Esophagus squamous epithelium (tissue), 5 donors: ENCODE results near the gene OR2W1. TPM values are rescaled to one million over a fixed set of nuclear protein-coding genes. Genes with fewer than 3 reads are reported as not detected.
A peak's percentile ranks its signal among the peaks of the same experiment; 100 is the strongest.

Experiments
- DNase-seq: peaks from one replicate; lab custom pipeline; 2025; lab: John Stamatoyannopoulos, UW
- H3K27ac ChIP-seq, 4 donors: fragments of 200-600 bp; sonication (generic); one replicate each; pipeline ENCODE4 v1.5.1; 2016 to 2019; ENCODE audit warnings: mild to moderate bottlenecking in 1 of 4
- H3K27me3 ChIP-seq, 4 donors: fragments of 200-600 bp; sonication (generic); 1 replicate in 3 of 4; 2 replicates in 1 of 4; pipeline versions ENCODE4 v1.5.1 to v1.6.0; 2017 to 2021; ENCODE audit warnings: antibody characterized with exemption in 1 of 4
- H3K36me3 ChIP-seq, 3 donors: fragments of 200-600 bp; sonication (generic); one replicate each; pipeline ENCODE4 v1.5.1; 2016 to 2019
- H3K4me1 ChIP-seq, 3 donors: fragments of 200-600 bp; sonication (generic); one replicate each; pipeline ENCODE4 v1.5.1; 2017 to 2019
- H3K4me3 ChIP-seq, 4 donors: fragments of 200-600 bp; sonication (generic); 1 replicate in 3 of 4; 2 replicates in 1 of 4; pipeline ENCODE4 v1.5.1; 2016 to 2019; ENCODE audit warnings: mild to moderate bottlenecking in 2 of 4, moderate library complexity in 1 of 4
- H3K9me3 ChIP-seq, 3 donors: fragments of 200-600 bp; sonication (generic); one replicate each; pipeline ENCODE4 v1.5.1; 2016 to 2019
- CTCF ChIP-seq, 6 experiments: fragments of 450-650 bp in 4 of 6; fragments of 200-600 bp in 2 of 6; sonication (generic) in 2 of 6; IDR thresholded peaks; one replicate each; pipeline ENCODE4 v1.5.1; 2016 to 2019; ENCODE audit warnings: antibody characterized with exemption in 6 of 6, mild to moderate bottlenecking in 4 of 6, moderate library complexity in 4 of 6
- POLR2A ChIP-seq, 4 donors: fragments of 450-650 bp; IDR thresholded peaks; one replicate each; pipeline ENCODE4 v1.6.1; 2017; ENCODE audit warnings: antibody characterized with exemption in 4 of 4, mild to moderate bottlenecking in 4 of 4, moderate library complexity in 3 of 4
- WGBS, 2 donors: methylation state at CpG; one replicate each; pipeline ENCODE4 v1.1.5; 2018; 5-methylcytosine and 5-hydroxymethylcytosine counted together
- intact Hi-C: fragments of 100-400 bp; cut with DNase I; formaldehyde crosslinking; loops from one replicate; pipeline ENCODE4 v1.15.0; 2022
- total RNA-seq, 4 donors: library from RNA; depleted of rRNA; stranded (reverse); fragments of >200 nt; gene quantifications; one replicate each; pipeline ENCODE4 v1.1.0, GENCODE V29; 2016
- donor health status: DM: yes; HTN: yes; CAD: no.

Gene OR2W1
- total RNA-seq, 4 donors from 2014 or later: not detected

GRCh38 chr6:29016559-29017427, 28.2 kb downstream of the OR2W1 start:
- H3K27me3 ChIP-seq: peaks cover 0 to 56% (median 0%) of the 10 kb centered on the region in 4 donors
- WGBS, 2 donors: 0 to 1% methylated on average over 26 to 37 of the region's 41 CpGs
- peak overlapping the region; percentile 20 to 67 (median 51) for H3K4me3 ChIP-seq
- no peaks in the 10 kb centered on the region for H3K36me3 ChIP-seq
- TF ChIP-seq POLR2A (IDR thresholded peaks at IDR 0.05) (no peak), CTCF (IDR thresholded peaks at IDR 0.05) (peak; percentile 71 to 89 (median 82))
- H3K27ac ChIP-seq: peak overlapping the region in 3 of 4 donors; percentile 1 to 43 (median 19)
- no peak for DNase-seq
- peaks cover 0 to 13% (median 3%) of the 10 kb centered on the region in 3 donors for H3K4me1 ChIP-seq
- intact Hi-C loops: loop anchor here (2.0 to 5.0 kb wide), 2 partner anchors 178 to 329 kb away; no protein-coding TSS in a partner anchor
- H3K9me3 ChIP-seq: no peaks in the 10 kb centered on the region

GRCh38 chr6:29014729-29015608, 30.0 kb downstream of the OR2W1 start:
- Histone ChIP-seq H3K27me3 (peaks cover 0 to 51% (median 0%) of the 10 kb centered on the region in 4 donors), H3K27ac (no peak overlapping the region), H3K9me3 (no peaks in the 10 kb centered on the region), H3K36me3 (no peaks in the 10 kb centered on the region), H3K4me3 (peak overlapping the region in 3 of 4 donors; percentile 15 to 47 (median 19)), H3K4me1 (peaks cover 0 to 22% (median 8%) of the 10 kb centered on the region in 3 donors)
- WGBS, 2 donors: 52 to 81% methylated on average over 12 to 25 of the region's 79 CpGs
- intact Hi-C loops: loop anchor here (5.0 kb wide), 1 partner anchor 328 kb away; no protein-coding TSS in a partner anchor
- DNase-seq: no peak
- TF ChIP-seq POLR2A (IDR thresholded peaks at IDR 0.05) (no peak), CTCF (IDR thresholded peaks at IDR 0.05) (no peak)

- intact Hi-C loops: no loop called here
- WGBS, 2 donors: 0% methylated on average over 6 to 10 of the region's 30 CpGs
- DNase-seq: no peak
- no peak for TF ChIP-seq POLR2A (IDR thresholded peaks at IDR 0.05)
- TF ChIP-seq CTCF (IDR thresholded peaks at IDR 0.05): no peak
- Histone ChIP-seq H3K4me3 (peak overlapping the region; percentile 18 to 65 (median 46)), H3K9me3 (no peaks in the 10 kb centered on the region), H3K27ac (no peak overlapping the region), H3K4me1 (peaks cover 0 to 14% (median 8%) of the 10 kb centered on the region in 3 donors), H3K27me3 (peaks cover 0 to 54% (median 0%) of the 10 kb centered on the region in 4 donors), H3K36me3 (no peaks in the 10 kb centered on the region)
Observed at GRCh38 chr6:29011276-29011734, 33.7 kb downstream of the OR2W1 start.

- Histone ChIP-seq H3K27me3 (peaks cover 0 to 37% (median 0%) of the 10 kb centered on the region in 4 donors), H3K27ac (no peak overlapping the region), H3K36me3 (no peaks in the 10 kb centered on the region), H3K4me1 (peaks cover 4 to 23% (median 6%) of the 10 kb centered on the region in 3 donors), H3K4me3 (no peak overlapping the region), H3K9me3 (no peaks in the 10 kb centered on the region)
- TF ChIP-seq POLR2A (IDR thresholded peaks at IDR 0.05) (no peak), CTCF (IDR thresholded peaks at IDR 0.05) (no peak)
- WGBS, 2 donors: 89 to 93% methylated on average over 1 of the region's 1 CpG
- DNase-seq: no peak
- intact Hi-C loops: no loop called here
Observed at GRCh38 chr6:29009358-29009757, 35.6 kb downstream of the OR2W1 start.
